Gastrocnemius medialis (tissue), 4 donors: ENCODE measurements around the gene NINJ2. TPM values are rescaled to one million over a fixed set of nuclear protein-coding genes. Genes with fewer than 3 reads are reported as not detected.
A peak's percentile ranks its signal among the peaks of the same experiment; 100 is the strongest.

ENCODE experiments used
- ATAC-seq, 2 donors: fragments of 150-250 bp; one replicate each; pipeline ENCODE4 v1.9.1; 2016
- DNase-seq, 2 donors: peaks; one replicate each; pipeline ENCODE4 v3.0.0-alpha.2; 2019
- H3K27ac ChIP-seq, 4 donors: fragments of 200-600 bp; sonication (generic); 1 replicate in 1 of 4; 2 replicates in 3 of 4; pipeline ENCODE4 v1.5.1; 2016 to 2018; ENCODE audit warnings: mild to moderate bottlenecking in 2 of 4, moderate library complexity in 1 of 4
- H3K27me3 ChIP-seq, 3 donors: fragments of 200-600 bp; sonication (generic) in 2 of 3; 1 replicate in 1 of 3; 2 replicates in 2 of 3; pipeline versions ENCODE4 v1.5.1 to v1.6.0; 2016 to 2019; ENCODE audit warnings: mild to moderate bottlenecking in 1 of 3, moderate library complexity in 1 of 3
- H3K36me3 ChIP-seq, 2 donors: fragments of 200-600 bp; sonication (generic) in 1 of 2; one replicate each; pipeline ENCODE4 v1.5.1; 2017 to 2018
- H3K4me1 ChIP-seq, 2 donors: fragments of 200-600 bp; sonication (generic) in 1 of 2; one replicate each; pipeline ENCODE4 v1.5.1; 2016 to 2017; ENCODE audit warnings: mild to moderate bottlenecking in 2 of 2
- H3K4me3 ChIP-seq, 4 donors: fragments of 200-600 bp; sonication (generic) in 3 of 4; 1 replicate in 1 of 4; 2 replicates in 3 of 4; pipeline ENCODE4 v1.5.1; 2016 to 2019; ENCODE audit warnings: mild to moderate bottlenecking in 2 of 4
- H3K9me3 ChIP-seq, 3 donors: fragments of 200-600 bp; sonication (generic) in 2 of 3; 1 replicate in 1 of 3; 2 replicates in 2 of 3; pipeline ENCODE4 v1.5.1; 2016 to 2019
- CTCF ChIP-seq, 5 experiments: fragments of 450-650 bp in 3 of 5; fragments of 200-600 bp in 2 of 5; sonication (generic) in 2 of 5; IDR thresholded peaks in 4 of 5; conservative IDR thresholded peaks in 1 of 5; 1 replicate in 4 of 5; 2 replicates in 1 of 5; pipeline ENCODE4 v1.5.1; 2016 to 2019; ENCODE audit warnings: antibody characterized with exemption in 5 of 5, mild to moderate bottlenecking in 3 of 5, moderate library complexity in 3 of 5
- POLR2A ChIP-seq, 2 donors: fragments of 450-650 bp; IDR thresholded peaks; one replicate each; pipeline ENCODE4 v1.6.1; 2017; ENCODE audit warnings: antibody characterized with exemption in 2 of 2, mild to moderate bottlenecking in 2 of 2, moderate library complexity in 2 of 2
- in situ Hi-C, 4 donors: fragments of 200-750 bp; cut with MboI; loops; one replicate each; pipeline versions ENCODE4 v1.15.0 to v1.8.0; 2017; ENCODE audit warnings: low sequenced_read_pairs in 4 of 4
- intact Hi-C: fragments of 100-400 bp; cut with DNase I; formaldehyde crosslinking; loops from one replicate; pipeline ENCODE4 v1.15.1; 2023; ENCODE audit warnings: low total_unique reads
- total RNA-seq, 4 donors: library from RNA; depleted of rRNA; stranded (reverse); fragments of >200 nt; gene quantifications; one replicate each; pipeline versions ENCODE4 v1.1.0 to v1.2.3, GENCODE V29; 2016

Gene NINJ2
- total RNA-seq, 4 donors from 2014 or later = 12.0 to 106 (median 78.5) TPM

- no peaks in the 10 kb centered on the region for H3K4me1 ChIP-seq
- no peak overlapping the region for H3K4me3 ChIP-seq
- no peaks in the 10 kb centered on the region for H3K27me3 ChIP-seq
- no peak for DNase-seq
- H3K9me3 ChIP-seq = no peaks in the 10 kb centered on the region
- H3K27ac ChIP-seq = no peak overlapping the region
- no peak for ATAC-seq
- in situ Hi-C loops (loop anchor here in 2 of 4 donors (10.0 kb wide), 1 partner anchor 88 kb away; no protein-coding TSS in a partner anchor), intact Hi-C loops (no loop called here)
- TF ChIP-seq POLR2A (IDR thresholded peaks at IDR 0.05) (no peak), CTCF (IDR thresholded peaks at IDR 0.05 in 4 of 5, conservative IDR thresholded peaks at IDR 0.05 in 1 of 5) (no peak)
- no peaks in the 10 kb centered on the region for H3K36me3 ChIP-seq
Measured at GRCh38 chr12:532908-533565, 130.2 kb downstream of the NINJ2 start.

DNA sequence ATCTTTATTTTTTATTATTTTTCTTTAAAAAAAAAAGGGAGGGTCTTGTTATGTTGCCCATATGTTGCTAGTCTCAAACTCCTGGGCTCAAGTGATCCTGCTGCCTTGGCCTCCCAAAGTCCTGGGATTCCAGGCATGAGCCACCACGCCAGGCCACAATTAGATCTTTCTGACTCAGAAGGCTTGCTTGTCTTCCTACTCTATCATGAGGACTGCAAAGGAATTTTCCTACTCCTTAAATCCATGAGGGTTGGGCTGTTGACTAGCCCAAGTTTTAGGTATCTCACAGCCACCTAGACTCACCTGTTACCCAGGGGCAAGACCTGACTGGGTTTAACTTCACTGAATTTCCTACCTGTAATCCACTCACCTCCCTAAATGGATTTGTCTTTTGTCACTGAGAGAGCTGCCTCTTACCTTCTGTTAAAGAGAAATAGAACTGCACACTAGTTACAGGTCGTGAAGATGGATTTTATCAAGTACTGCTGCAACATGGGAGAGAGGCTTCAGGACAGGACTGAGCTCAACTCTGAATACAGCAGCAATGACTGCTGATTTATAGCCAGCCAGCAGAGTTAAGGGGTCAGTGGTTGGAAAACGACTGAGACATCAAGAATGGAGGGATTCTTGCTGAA lies 131.2 kb downstream of the NINJ2 start:
- no peak for DNase-seq
- no peak for TF ChIP-seq POLR2A (IDR thresholded peaks at IDR 0.05)
- no peak for TF ChIP-seq CTCF (IDR thresholded peaks at IDR 0.05 in 4 of 5, conservative IDR thresholded peaks at IDR 0.05 in 1 of 5)
- Histone ChIP-seq H3K4me3 (no peak overlapping the region), H3K9me3 (no peaks in the 10 kb centered on the region), H3K36me3 (no peaks in the 10 kb centered on the region), H3K4me1 (no peaks in the 10 kb centered on the region), H3K27me3 (no peaks in the 10 kb centered on the region), H3K27ac (peak overlapping the region in 2 of 4 donors; percentile 45 to 64)
- in situ Hi-C loops = loop anchor here in 2 of 4 donors (10.0 kb wide), 1 partner anchor 87 kb away; no protein-coding TSS in a partner anchor
- ATAC-seq = peak; percentile 45 to 67
- intact Hi-C loops = no loop called here

GRCh38 chr12:530821-531220 lies 132.4 kb downstream of the NINJ2 start:
- Histone ChIP-seq H3K27ac (peak overlapping the region in 3 of 4 donors; percentile 16 to 64 (median 44)), H3K4me3 (no peak overlapping the region), H3K27me3 (no peaks in the 10 kb centered on the region), H3K9me3 (no peaks in the 10 kb centered on the region), H3K36me3 (no peaks in the 10 kb centered on the region), H3K4me1 (no peaks in the 10 kb centered on the region)
- intact Hi-C loops = no loop called here
- TF ChIP-seq POLR2A (IDR thresholded peaks at IDR 0.05) (no peak), CTCF (IDR thresholded peaks at IDR 0.05 in 4 of 5, conservative IDR thresholded peaks at IDR 0.05 in 1 of 5) (no peak)
- in situ Hi-C loops = loop anchor here in 2 of 4 donors (10.0 kb wide), 1 partner anchor 86 kb away; no protein-coding TSS in a partner anchor
- ATAC-seq = no peak
- DNase-seq = no peak

DNA sequence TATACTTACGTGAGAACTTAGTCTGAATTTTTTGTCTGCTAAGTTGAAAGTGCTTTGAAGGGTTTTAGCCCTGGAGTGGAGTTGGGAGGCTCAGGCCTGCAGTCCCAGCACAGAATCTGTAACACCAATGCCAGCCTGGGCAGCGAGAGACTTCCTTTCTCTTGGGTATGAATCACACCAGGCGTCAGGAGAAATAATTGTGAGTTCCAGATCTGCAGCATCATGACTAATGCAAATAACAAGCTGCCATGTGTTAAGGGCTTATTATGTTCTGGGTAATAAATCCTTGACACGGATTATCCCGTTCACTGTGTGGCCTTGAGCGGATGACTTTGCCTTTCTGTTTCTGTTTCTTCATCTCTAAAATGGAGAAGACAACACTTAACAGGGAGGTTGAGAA lies 132.9 kb downstream of the NINJ2 start:
- Histone ChIP-seq H3K9me3 (no peaks in the 10 kb centered on the region), H3K27ac (peak overlapping the region in 3 of 4 donors; percentile 16 to 64 (median 44)), H3K4me1 (no peaks in the 10 kb centered on the region), H3K27me3 (no peaks in the 10 kb centered on the region), H3K36me3 (no peaks in the 10 kb centered on the region), H3K4me3 (no peak overlapping the region)
- DNase-seq = no peak
- TF ChIP-seq CTCF (IDR thresholded peaks at IDR 0.05 in 4 of 5, conservative IDR thresholded peaks at IDR 0.05 in 1 of 5) = no peak
- TF ChIP-seq POLR2A (IDR thresholded peaks at IDR 0.05) = no peak
- ATAC-seq = peak; percentile 69 to 81
- in situ Hi-C loops (loop anchor here in 2 of 4 donors (10.0 kb wide), 1 partner anchor 86 kb away; no protein-coding TSS in a partner anchor), intact Hi-C loops (no loop called here)
